ENCODE data around the gene GCGR. TPM values are rescaled to one million over a fixed set of nuclear protein-coding genes. Genes with fewer than 3 reads are reported as not detected.

The GCGR gene
- total RNA-seq, result under 1 TPM; 0.16 to 0.71 (median 0.47) TPM

DNA sequence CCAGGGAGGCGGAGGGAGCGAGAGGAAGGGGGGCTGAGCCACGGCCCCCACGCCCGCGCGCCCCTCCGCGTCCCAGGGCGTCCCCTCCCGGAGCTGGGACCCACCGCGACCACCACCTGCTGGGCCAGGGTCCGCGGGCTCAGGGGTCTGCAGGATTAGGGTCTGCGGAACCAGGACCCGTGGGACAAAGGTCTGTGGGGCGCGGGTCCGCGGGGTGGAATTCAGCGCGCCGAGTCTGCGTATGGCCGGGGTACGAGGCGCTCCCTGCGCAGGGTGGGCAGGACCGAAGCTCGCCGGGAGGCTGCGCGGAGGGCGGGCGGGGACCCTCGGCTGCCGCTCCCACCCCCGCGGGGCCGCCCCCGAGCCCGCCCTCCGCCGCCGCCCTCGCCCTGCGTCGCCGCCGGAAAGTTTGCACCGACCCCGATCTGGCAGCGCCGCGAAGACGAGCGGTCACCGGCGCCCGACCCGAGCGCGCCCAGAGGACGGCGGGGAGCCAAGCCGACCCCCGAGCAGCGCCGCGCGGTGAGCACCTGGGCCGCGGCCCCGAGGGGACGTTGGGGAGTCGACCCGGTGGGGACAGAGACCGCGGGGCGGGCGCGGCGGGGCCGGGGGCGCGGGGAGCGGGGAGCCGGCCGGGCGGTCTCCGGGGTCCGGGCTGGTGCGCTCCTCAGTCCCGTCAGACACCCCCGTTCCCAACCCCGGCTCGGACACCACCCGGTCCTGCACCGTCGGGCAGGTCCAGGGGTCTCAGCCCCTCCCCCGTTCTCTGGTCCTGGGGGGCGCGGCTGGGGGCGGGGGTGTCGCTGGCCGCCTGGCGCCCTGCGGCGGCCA is at the start of gene GCGR:
GCGR (plus strand) TSS at position 423 of the 831 bp plus-strand sequence. CDS start 4,869 bp downstream, outside the sequence.
- H3K4me3 ChIP-seq (ENCODE audit: low read depth, poor library complexity, severe bottlenecking), result no peak within 1 kb of the TSS
- TF ChIP-seq, protein P1, sequence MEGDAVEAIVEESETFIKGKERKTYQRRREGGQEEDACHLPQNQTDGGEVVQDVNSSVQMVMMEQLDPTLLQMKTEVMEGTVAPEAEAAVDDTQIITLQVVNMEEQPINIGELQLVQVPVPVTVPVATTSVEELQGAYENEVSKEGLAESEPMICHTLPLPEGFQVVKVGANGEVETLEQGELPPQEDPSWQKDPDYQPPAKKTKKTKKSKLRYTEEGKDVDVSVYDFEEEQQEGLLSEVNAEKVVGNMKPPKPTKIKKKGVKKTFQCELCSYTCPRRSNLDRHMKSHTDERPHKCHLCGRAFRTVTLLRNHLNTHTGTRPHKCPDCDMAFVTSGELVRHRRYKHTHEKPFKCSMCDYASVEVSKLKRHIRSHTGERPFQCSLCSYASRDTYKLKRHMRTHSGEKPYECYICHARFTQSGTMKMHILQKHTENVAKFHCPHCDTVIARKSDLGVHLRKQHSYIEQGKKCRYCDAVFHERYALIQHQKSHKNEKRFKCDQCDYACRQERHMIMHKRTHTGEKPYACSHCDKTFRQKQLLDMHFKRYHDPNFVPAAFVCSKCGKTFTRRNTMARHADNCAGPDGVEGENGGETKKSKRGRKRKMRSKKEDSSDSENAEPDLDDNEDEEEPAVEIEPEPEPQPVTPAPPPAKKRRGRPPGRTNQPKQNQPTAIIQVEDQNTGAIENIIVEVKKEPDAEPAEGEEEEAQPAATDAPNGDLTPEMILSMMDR (IDR thresholded peaks at IDR 0.05), result no peak
- TF ChIP-seq POLR2A (IDR thresholded peaks at IDR 0.05), result no peak
- 1% methylated on average over 42 to 44 of the region's 110 CpGs for WGBS, 2 donors
- intact Hi-C loops (cut with DNase I; ENCODE audit: low total_unique reads), result no loop called here
- DNase-seq (ENCODE audit: low spot score in 2 of 2), result no peak

DNA sequence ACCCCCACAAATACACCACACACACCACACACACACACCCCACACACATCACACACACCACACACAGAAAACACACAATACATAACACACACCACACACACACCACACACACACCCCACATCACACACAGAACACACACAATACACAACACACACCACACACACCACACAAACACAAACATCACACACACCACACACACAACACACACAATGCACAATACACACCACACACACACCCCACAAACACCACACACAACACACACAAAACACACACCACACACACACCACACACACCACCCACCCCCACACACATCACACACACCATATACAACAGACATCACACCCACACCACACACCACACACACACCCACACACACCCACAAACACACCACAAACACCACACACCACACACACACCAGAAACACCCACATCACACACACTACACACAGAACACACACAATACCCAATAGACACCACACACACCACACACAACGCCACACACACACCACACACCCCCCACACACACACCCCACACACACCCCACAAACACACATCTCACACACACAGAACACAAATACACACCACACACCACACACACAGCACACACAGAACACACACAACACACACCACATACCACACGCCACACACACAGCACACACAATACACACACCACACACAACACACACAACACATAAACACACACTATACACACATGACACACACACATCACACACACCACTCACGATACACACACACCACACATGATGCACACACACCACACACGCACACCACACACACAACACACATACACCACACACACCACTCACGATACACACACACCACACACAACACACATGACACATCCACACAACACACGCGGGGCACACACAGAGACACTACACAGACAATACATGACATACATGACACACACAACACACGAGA is 11.0 kb upstream of the GCGR start:
- TF ChIP-seq, protein P1 (IDR thresholded peaks at IDR 0.05), result peak in 1 of 3 donors; percentile 72
- no peak for TF ChIP-seq POLR2A (IDR thresholded peaks at IDR 0.05)
- intact Hi-C loops (cut with DNase I; ENCODE audit: low total_unique reads), result no loop called here
- WGBS, 2 donors, result 86 to 90% methylated on average over 8 of the region's 8 CpGs

DNA sequence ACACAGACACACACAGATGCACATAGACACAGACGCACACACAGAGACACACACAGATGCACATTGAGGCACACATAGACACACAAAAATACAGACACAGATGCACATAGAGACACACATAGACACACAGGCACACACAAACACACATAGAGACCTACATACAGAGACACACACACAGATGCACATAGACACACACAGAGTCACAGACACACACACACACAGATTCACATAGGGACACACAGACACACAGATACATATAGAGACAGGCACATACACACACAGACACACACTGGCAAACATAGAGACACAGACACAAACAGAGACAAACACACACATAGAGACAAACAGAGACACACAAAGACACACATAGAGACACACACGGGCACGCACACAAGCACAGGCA is 9.9 kb upstream of the GCGR start:
- WGBS, 2 donors, result 79 to 85% methylated on average over 3 of the region's 3 CpGs
- intact Hi-C loops (cut with DNase I; ENCODE audit: low total_unique reads), result no loop called here
- H3K4me3 ChIP-seq (ENCODE audit: low read depth, poor library complexity, severe bottlenecking), result no peak overlapping the region
- DNase-seq (ENCODE audit: low spot score in 2 of 2), result no peak
- TF ChIP-seq, protein P1 (IDR thresholded peaks at IDR 0.05), result peak in 1 of 3 donors; percentile 30
- no peak for TF ChIP-seq POLR2A (IDR thresholded peaks at IDR 0.05)

More for the DNA sequence above, 11.0 kb upstream of the GCGR start:
- DNase-seq (ENCODE audit: low spot score in 2 of 2), result no peak
- H3K4me3 ChIP-seq (ENCODE audit: low read depth, poor library complexity, severe bottlenecking), result no peak overlapping the region

DNA sequence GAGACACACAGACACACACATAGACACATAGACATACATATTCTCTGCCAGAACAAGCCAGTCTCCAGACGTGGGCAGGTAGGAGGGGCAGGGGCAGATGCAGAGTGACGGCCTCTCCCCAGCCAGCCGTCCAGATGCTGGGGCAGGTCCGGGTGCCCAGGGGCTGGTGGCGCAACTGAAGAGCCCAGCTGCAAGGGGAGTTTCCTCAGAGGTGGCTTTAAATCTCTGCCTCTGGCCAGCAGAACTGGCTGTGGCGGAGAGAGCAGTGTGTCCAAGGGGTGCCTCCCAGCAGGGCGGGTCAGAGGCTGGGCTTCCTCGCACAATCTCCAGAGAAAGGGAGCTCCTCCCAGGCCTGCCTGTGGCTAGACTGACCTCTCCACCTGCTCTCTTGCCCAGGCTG is 9.4 kb upstream of the GCGR start:
- DNase-seq (ENCODE audit: low spot score in 2 of 2), result no peak
- 24 to 25% methylated on average over 8 of the region's 8 CpGs for WGBS, 2 donors
- intact Hi-C loops (cut with DNase I; ENCODE audit: low total_unique reads), result no loop called here
- TF ChIP-seq, protein P1 (IDR thresholded peaks at IDR 0.05), result no peak
- TF ChIP-seq POLR2A (IDR thresholded peaks at IDR 0.05), result no peak
- H3K4me3 ChIP-seq (ENCODE audit: low read depth, poor library complexity, severe bottlenecking), result no peak overlapping the region

DNA sequence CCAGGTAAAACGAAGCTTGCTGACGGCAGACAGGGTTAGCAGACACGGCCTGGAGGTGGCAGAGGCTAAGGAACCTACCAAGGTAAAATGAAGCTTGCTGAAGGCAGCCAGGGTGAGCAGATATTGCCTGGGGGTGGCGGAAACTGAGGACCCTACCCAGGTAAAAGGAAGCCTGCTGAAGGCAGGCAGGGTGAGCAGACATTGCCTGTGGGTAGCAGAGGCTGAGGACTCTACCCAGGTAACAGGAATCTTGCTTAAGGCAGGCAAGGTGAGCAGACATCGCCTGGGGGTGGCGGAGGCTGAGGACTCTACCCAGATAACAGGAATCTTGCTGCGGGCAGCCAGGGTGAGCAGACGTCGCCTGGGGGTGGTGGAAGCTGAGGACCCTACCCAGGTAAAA is 2.6 kb upstream of the GCGR start:
- no peak for DNase-seq (ENCODE audit: low spot score in 2 of 2)
- WGBS, 2 donors, result 83% methylated on average over 9 of the region's 9 CpGs
- intact Hi-C loops (cut with DNase I; ENCODE audit: low total_unique reads), result no loop called here
- no peak for TF ChIP-seq POLR2A (IDR thresholded peaks at IDR 0.05)
- TF ChIP-seq, protein P1 (IDR thresholded peaks at IDR 0.05), result no peak
- H3K4me3 ChIP-seq (ENCODE audit: low read depth, poor library complexity, severe bottlenecking), result no peak overlapping the region

All from lower leg skin (tissue), 4 donors.